HCEC 1CT (cell line): ENCODE data around the gene FAM20A.
A peak's percentile ranks its signal among the peaks of the same experiment; 100 is the strongest.
"Not testable (repeated sequence)": the region's sequence is repeated elsewhere in the genome, so short reads cannot be mapped to it uniquely, and the experiment has no call there.

Experiments
- DNase-seq: peaks from one replicate; pipeline ENCODE4 v3.0.0-alpha.2; 2017

The FAM20A gene

GRCh38 chr17:68518063-68518815 is 82.9 kb downstream of the FAM20A start:
- DNase-seq = no peak

DNA sequence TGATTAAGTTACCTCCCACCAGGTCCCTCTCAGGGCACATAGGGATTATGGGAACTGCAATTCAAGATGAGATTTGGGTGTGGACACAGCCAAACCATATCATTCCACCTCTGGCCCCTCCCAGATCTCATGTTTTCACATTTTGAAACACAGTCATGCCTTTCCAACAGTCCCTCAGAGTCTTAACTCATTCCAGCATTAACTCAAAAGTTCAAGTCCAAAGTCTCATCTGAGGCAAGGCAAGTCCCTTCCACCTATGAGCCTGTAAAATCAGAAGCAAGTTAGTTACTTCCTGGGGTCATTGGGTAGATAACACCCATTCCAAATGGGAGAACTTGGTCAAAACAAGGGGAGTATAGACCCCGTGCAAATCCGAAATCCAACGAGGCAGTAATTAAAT is 83.6 kb downstream of the FAM20A start:
- DNase-seq = not testable (repeated sequence)

- DNase-seq = no peak
These were observed 84.4 kb downstream of the FAM20A start for GRCh38 chr17:68516732-68517131.

- peak; percentile 36 for DNase-seq
These were observed 86.1 kb downstream of the FAM20A start for GRCh38 chr17:68514831-68515635.

GRCh38 chr17:68513932-68514331 is 87.2 kb downstream of the FAM20A start:
- no peak for DNase-seq

DNA sequence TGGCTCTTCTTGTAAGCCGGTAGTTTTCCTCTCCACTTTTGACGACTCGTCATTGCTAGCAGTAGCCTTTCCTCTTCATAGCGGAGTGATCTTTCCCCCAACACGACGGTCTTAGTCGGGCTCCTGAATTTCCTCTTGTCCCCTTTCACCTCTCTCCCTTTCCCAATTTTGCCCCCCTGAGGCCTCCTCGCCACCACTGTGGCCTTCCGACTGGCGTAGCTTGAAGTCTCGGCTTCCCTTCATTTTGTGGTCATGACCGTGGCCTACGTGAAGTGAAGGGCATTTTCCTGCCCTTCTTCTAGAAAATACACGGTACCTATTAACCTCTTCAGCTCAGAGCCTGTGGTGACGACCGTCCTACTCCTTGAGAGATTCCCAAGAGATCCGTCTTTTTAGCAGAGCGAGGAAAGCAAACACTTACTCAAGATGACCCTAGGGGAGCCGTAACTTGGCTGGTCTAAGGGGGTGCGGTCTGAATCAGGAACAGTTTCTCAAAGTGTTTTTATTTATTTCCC is 88.2 kb downstream of the FAM20A start:
- DNase-seq = peak; percentile 66

DNA sequence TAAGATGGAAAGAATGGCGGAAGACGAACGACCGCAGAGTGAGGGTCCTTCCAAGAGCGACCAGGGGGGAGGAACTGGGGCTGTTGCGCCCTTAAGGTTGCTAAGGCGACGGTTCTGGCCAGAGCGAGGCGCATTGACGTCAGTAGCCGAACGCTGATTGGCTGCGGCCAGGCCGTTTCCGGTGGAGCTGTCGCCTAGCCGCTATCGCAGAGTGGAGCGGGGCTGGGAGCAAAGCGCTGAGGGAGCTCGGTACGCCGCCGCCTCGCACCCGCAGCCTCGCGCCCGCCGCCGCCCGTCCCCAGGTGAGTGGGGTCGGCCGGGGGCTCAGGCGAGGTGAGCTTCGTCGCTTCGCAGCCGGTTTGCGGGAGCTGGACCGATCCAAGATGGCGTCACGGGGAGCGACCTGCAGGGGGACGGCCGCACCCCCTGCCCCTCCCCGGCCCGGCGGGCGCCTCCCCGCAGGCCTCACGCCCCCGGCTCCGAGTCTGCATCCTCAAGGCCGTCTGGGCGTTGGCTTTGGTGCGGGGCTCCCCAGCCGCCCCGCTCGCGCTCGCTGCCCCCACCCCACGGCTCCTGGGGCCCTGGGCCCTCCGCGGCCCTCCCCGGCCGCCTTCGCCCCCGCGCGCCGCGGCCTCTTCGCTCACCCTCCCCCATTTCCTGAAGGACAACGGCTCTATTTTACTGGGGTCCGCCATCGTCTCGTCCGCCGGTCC is 88.8 kb downstream of the FAM20A start, which contains the start of gene PRKAR1A:
PRKAR1A (plus strand) TSS at position 184 of the 713 bp plus-strand sequence. CDS start 2,970 bp downstream, outside the sequence.
- peak; percentile 93 for DNase-seq

DNA sequence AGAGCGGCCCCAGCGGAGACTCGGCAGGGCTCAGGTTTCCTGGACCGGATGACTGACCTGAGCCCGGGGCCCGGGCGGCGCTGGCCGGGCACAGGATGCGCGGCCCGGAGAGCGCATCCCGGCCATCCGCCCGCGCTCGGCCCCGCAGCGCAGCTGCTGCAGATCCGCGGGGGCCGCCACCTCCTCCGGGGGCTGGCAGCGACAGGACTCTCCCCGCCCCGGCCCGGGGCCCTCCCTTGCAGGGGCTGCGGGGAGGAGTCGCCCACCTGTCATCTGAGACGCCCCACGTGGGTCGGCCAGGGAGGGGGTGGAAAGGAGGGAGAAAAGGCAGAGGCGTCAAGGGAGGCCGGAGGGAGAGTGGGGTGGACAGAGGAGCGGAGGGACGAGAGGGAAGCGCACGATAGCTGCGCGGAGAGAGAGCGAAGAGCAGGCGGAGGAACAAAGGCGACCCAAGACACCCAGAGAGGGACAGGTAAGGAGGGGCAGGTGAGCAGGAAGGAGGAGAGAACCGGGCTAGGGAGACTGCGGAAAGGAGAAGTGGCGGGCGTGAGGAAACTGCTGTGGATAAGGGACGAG is 89.4 kb downstream of the FAM20A start:
- peak; percentile 59 for DNase-seq

GRCh38 chr17:68511254-68511670 is 89.9 kb downstream of the FAM20A start:
- no peak for DNase-seq

GRCh38 chr17:68509141-68510057 is 91.8 kb downstream of the FAM20A start:
- DNase-seq = no peak

DNA sequence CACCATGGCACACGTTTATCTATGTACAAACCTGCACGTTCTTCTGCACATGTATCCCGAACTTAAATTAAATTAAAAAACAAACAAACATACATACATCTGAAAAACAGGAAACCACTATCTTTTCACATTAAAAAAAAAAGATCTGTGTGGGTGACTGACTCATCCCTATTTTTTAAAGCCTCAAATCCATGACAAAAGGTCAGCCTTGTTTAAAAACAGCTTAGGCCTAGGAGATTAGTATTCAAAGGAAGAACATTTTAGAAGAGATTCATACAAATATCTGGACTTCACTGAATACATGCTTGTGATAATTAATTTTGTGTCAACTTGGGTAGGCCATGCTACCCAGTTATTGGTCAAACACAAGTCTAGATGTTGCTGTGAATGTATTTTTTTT is 93.6 kb downstream of the FAM20A start:
- peak; percentile 60 for DNase-seq

- no peak for DNase-seq
These were observed 95.2 kb downstream of the FAM20A start for GRCh38 chr17:68505951-68506350.

DNA sequence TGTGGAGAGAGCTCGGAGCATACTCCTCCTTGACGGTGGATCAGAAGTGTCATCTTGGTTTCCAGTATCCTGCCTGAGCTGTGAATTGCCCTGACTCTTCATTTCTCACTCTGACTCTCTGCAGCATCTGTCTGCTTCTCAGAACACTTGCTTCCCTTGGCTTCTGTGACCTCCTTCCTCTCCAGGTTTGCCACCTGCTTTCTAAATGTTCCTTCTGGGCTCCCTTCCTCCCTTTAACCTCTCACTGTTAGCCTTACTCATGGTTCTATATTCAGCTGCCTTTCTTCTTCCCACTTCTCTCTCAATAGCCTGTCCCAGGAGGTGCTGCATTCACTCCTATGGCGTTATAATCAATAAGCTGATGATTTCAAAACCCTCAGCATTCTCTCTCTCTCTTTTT is 100.1 kb downstream of the FAM20A start:
- no peak for DNase-seq

GRCh38 chr17:68499587-68499986 is 101.6 kb downstream of the FAM20A start:
- no peak for DNase-seq

DNA sequence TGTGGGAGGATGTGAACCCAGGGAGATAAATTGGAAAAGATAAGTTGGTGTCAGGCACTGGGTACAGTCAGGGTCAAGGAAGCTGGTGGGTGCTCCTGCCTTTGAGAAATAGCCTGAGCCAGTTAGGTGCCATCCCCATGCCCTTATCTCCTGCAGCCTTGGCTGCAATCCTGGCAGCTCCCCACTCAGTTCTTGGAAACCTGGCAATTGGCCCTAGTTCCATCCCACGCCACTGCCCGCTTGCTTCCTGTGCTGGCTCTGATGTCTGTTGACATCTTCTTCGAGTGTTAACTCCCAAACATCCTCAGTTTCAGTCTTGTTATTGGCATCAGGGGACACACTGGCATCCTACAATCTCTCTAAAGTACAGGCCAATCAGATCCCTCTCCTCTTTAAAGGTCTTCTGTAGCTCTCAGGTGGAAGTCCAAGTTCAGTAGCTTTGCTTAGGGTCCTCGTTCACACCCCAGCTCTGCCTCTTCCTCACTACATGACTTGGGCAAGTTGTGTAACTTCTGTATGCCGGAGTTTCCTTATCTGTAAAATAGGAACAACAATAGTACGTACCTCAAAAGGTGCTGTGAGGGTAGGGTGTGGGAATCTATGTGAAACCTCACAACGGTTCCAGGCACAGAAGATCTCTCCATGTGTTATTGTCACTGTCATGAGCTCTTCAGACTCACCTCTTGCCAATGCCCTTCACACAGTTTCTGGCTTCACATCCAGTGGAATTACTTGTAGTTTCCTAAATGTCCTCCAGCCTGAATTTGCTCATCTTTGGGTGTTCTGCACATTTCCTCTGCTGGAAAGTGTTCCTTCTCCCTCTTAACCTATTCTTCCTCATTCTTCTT is 102.5 kb downstream of the FAM20A start:
- no peak for DNase-seq

DNA sequence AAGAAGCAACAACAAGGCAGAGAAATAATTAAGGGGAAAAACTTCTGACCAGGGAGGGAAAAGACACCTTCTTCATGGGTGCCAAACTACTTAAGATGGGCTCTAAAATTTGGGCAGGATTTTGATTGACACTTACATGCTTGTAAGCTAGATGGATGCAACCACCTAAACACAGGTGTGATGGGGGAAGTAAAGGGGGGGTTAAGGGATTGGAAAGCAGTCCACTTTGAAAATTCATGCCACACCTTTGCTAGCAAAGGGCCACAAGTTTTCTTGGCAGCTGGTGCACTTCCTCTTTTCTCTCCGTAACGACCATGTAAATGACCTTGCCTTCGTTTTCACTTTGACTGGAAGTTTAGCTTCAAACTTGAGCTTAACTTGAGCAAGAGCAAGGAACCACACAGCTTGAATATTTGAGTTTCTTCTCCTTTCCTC is 103.3 kb downstream of the FAM20A start:
- no peak for DNase-seq

GRCh38 chr17:68495081-68495480 is 106.1 kb downstream of the FAM20A start:
- no peak for DNase-seq

GRCh38 chr17:68492394-68493054 is 108.6 kb downstream of the FAM20A start:
- not testable (repeated sequence) for DNase-seq

DNA sequence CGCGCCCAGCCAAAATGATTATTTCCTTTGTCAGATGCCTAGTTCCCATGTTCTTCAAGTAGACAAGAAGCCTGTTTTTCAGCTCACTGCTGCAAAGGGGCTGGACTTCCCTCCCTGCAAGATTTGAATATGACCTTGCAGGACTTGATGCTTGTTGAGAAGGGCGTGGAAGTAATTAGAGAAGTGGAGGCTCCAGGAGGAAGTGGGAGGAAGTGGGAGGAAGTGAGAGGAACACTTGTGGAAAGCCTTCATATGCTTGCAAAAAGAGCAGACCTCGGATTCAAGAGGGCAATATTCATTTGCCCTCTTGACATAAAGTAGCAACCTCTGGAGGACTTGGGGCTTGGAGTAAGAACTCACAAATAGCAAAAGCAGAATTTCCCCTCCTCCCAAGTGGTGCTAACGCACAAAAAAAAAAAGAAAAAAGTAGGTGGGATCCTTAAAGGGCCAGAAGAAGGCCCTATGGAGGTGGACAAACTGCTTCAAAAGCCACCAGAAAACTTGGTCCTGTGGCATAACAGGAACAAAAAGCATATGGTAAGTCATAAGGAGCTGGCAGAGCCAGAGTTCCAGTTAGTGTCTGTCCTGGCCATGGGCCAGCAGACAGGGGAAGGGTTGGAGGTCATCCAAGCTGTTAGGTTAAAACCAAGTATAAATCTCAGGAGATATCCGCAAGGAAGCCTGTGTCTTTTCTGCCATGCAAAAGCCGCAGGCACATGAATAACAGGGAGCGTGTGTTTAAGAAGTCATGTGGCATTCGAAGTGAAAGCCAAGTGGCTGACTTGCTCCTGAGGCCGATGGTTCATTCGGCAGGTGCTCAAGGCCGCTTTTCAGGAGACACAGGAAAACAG is 109.6 kb downstream of the FAM20A start:
- DNase-seq = no peak
